Measurements from ENCODE around the gene EHHADH. TPM values are rescaled to one million over a fixed set of nuclear protein-coding genes. Genes with fewer than 3 reads are reported as not detected.

Gene EHHADH
- total and polyA plus RNA-seq, 9 of the 15 experiments (the other 6 are each of a cell fraction or from before 2014, with no cell fraction given): 3.6 to 6.4 (median 5.4) TPM

- TF ChIP-seq, protein P1, sequence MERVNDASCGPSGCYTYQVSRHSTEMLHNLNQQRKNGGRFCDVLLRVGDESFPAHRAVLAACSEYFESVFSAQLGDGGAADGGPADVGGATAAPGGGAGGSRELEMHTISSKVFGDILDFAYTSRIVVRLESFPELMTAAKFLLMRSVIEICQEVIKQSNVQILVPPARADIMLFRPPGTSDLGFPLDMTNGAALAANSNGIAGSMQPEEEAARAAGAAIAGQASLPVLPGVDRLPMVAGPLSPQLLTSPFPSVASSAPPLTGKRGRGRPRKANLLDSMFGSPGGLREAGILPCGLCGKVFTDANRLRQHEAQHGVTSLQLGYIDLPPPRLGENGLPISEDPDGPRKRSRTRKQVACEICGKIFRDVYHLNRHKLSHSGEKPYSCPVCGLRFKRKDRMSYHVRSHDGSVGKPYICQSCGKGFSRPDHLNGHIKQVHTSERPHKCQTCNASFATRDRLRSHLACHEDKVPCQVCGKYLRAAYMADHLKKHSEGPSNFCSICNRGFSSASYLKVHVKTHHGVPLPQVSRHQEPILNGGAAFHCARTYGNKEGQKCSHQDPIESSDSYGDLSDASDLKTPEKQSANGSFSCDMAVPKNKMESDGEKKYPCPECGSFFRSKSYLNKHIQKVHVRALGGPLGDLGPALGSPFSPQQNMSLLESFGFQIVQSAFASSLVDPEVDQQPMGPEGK (CRISPR knock-in tag; IDR thresholded peaks at IDR 0.05; ENCODE audit: borderline replicate concordance): no peak
- no peak for TF ChIP-seq ZBED1 (IDR thresholded peaks at IDR 0.05)
- TF ChIP-seq, protein P2, sequence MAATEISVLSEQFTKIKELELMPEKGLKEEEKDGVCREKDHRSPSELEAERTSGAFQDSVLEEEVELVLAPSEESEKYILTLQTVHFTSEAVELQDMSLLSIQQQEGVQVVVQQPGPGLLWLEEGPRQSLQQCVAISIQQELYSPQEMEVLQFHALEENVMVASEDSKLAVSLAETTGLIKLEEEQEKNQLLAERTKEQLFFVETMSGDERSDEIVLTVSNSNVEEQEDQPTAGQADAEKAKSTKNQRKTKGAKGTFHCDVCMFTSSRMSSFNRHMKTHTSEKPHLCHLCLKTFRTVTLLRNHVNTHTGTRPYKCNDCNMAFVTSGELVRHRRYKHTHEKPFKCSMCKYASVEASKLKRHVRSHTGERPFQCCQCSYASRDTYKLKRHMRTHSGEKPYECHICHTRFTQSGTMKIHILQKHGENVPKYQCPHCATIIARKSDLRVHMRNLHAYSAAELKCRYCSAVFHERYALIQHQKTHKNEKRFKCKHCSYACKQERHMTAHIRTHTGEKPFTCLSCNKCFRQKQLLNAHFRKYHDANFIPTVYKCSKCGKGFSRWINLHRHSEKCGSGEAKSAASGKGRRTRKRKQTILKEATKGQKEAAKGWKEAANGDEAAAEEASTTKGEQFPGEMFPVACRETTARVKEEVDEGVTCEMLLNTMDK (IDR thresholded peaks at IDR 0.05; ENCODE audit: borderline replicate concordance, insufficient read depth, low read depth, low read length, poor library complexity, severe bottlenecking): no peak
- no peak for TF ChIP-seq ZNF318 (IDR thresholded peaks at IDR 0.05; ENCODE audit: borderline replicate concordance in 1 of 2, low read depth in 1 of 2)
- TF ChIP-seq KLF6 (CRISPR knock-in tag; IDR thresholded peaks at IDR 0.05; ENCODE audit: borderline replicate concordance): no peak
- peak in 1 of 2 experiments; percentile 38 for TF ChIP-seq NCOA2 (IDR thresholded peaks at IDR 0.05; ENCODE audit: partially characterized antibody in 2 of 2)
- no peak for TF ChIP-seq ELF4 (CRISPR knock-in tag; IDR thresholded peaks at IDR 0.05)
- no peak for TF ChIP-seq CC2D1A (IDR thresholded peaks at IDR 0.05)
- TF ChIP-seq CREM (IDR thresholded peaks at IDR 0.05; ENCODE audit: low read depth): 0 out of 2 replicates have a peak, but pooled peaks have one; percentile 29
- no peak for TF ChIP-seq PURB (CRISPR knock-in tag; IDR thresholded peaks at IDR 0.05; ENCODE audit: low read depth)
- no peak for TF ChIP-seq ATF1 (CRISPR knock-in tag; IDR thresholded peaks at IDR 0.05)
- TF ChIP-seq ATF1 (tag; IDR thresholded peaks at IDR 0.05): peak; percentile 56
- TF ChIP-seq ZNF431 (CRISPR knock-in tag; IDR thresholded peaks at IDR 0.05): no peak
Measured at GRCh38 chr3:185280572-185281365, 26.9 kb upstream of the EHHADH start (continued).

Measured in K562 (cell line).